CD14-positive monocyte (primary cell): ENCODE measurements around the gene STXBP4. TPM values are rescaled to one million over a fixed set of nuclear protein-coding genes. Genes with fewer than 3 reads are reported as not detected.

Source experiments
- DNase-seq, 3 donors: peaks; one replicate each; pipeline ENCODE4 v3.0.0-alpha.2; 2011 to 2022
- H2AFZ ChIP-seq: 2 replicates; pipeline ENCODE4 v1.6.0; 2012; ENCODE audit warnings: mild to moderate bottlenecking, low read depth, low read length, inconsistent platforms; ENCODE audit not compliant: insufficient read depth, poor library complexity, severe bottlenecking
- H3K27ac ChIP-seq, 2 donors: 1 replicate in 1 of 2; 2 replicates in 1 of 2; pipeline ENCODE4 v1.5.1; 2012 to 2013; ENCODE audit warnings: low read length in 2 of 2, control low read depth in 1 of 2, inconsistent platforms in 1 of 2, low read depth in 1 of 2, mild to moderate bottlenecking in 1 of 2
- H3K27me3 ChIP-seq, 2 donors: one replicate each; pipeline versions ENCODE4 v1.6.0 to v1.6.1; 2011 to 2013; ENCODE audit warnings: low read length in 2 of 2; ENCODE audit not compliant: control insufficient read depth in 2 of 2, insufficient read depth in 2 of 2
- H3K36me3 ChIP-seq, 2 donors: replicated peaks in 1 of 2; 1 replicate in 1 of 2; 2 replicates in 1 of 2; pipeline versions ENCODE4 v1.5.1 to v1.6.1; 2012 to 2013; ENCODE audit warnings: low read length in 2 of 2, control low read depth in 1 of 2, inconsistent platforms in 1 of 2, mild to moderate bottlenecking in 1 of 2; ENCODE audit not compliant: insufficient read depth in 2 of 2, control insufficient read depth in 1 of 2
- H3K4me1 ChIP-seq, 2 donors: 1 replicate in 1 of 2; 2 replicates in 1 of 2; pipeline versions ENCODE4 v1.5.1 to v1.6.1; 2012 to 2013; ENCODE audit warnings: low read length in 2 of 2, control low read depth in 1 of 2, inconsistent platforms in 1 of 2, mild to moderate bottlenecking in 1 of 2, moderate library complexity in 1 of 2; ENCODE audit not compliant: insufficient read depth in 2 of 2, control insufficient read depth in 1 of 2
- H3K4me2 ChIP-seq: replicated peaks from 2 replicates; pipeline ENCODE3; 2012; ENCODE audit warnings: low read length, moderate library complexity, mild to moderate bottlenecking; ENCODE audit not compliant: poor library complexity, severe bottlenecking; ENCODE audit errors: extremely low read depth
- H3K4me3 ChIP-seq, 3 experiments: fragments of 200-600 bp in 1 of 3; sonication (generic) in 1 of 3; replicated peaks in 1 of 3; 1 replicate in 2 of 3; 2 replicates in 1 of 3; pipeline ENCODE4 v1.5.1; 2011 to 2013; ENCODE audit warnings: low read length in 3 of 3, mild to moderate bottlenecking in 3 of 3, control low read depth in 2 of 3, low read depth in 2 of 3, inconsistent platforms in 1 of 3, moderate library complexity in 1 of 3
- H3K79me2 ChIP-seq: 2 replicates; pipeline ENCODE4 v1.6.0; 2012; ENCODE audit warnings: mild to moderate bottlenecking, control low read depth, inconsistent platforms, low read length, moderate library complexity; ENCODE audit not compliant: insufficient read depth
- H3K9ac ChIP-seq: 2 replicates; pipeline ENCODE4 v1.6.0; 2017; ENCODE audit warnings: low read length, mild to moderate bottlenecking; ENCODE audit not compliant: insufficient read depth, poor library complexity, severe bottlenecking
- H3K9me3 ChIP-seq, 2 donors: replicated peaks in 1 of 2; 1 replicate in 1 of 2; 2 replicates in 1 of 2; pipeline versions ENCODE4 v1.5.1 to v1.6.1; 2012 to 2013; ENCODE audit warnings: low read length in 2 of 2, control low read depth in 1 of 2; ENCODE audit not compliant: control insufficient read depth in 1 of 2, insufficient read depth in 1 of 2
- H4K20me1 ChIP-seq: 2 replicates; pipeline ENCODE4 v1.6.0; 2012; ENCODE audit warnings: mild to moderate bottlenecking, low read length, control low read depth, moderate library complexity; ENCODE audit not compliant: insufficient read depth
- H3K27ac Mint-ChIP-seq, 7 donors: one replicate each; pipeline ENCODE4 v1.8.0; 2020; ENCODE audit warnings: mild to moderate bottlenecking in 7 of 7, mixed read lengths in 7 of 7, moderate library complexity in 6 of 7, inconsistent platforms in 2 of 7
- H3K27me3 Mint-ChIP-seq, 3 donors: one replicate each; pipeline ENCODE4 v1.8.0; 2021 to 2022; ENCODE audit warnings: low read depth in 3 of 3, mild to moderate bottlenecking in 3 of 3, mixed read lengths in 3 of 3, moderate library complexity in 3 of 3, inconsistent platforms in 1 of 3
- H3K36me3 Mint-ChIP-seq, 2 donors: one replicate each; pipeline ENCODE4 v1.8.0; 2020; ENCODE audit warnings: mixed read lengths in 2 of 2, inconsistent platforms in 1 of 2, mild to moderate bottlenecking in 1 of 2
- H3K4me1 Mint-ChIP-seq: one replicate; pipeline ENCODE4 v1.8.0; 2020; ENCODE audit warnings: mild to moderate bottlenecking, mixed read lengths
- H3K4me3 Mint-ChIP-seq, 2 donors: one replicate each; pipeline ENCODE4 v1.8.0; 2020; ENCODE audit warnings: mild to moderate bottlenecking in 2 of 2, mixed read lengths in 2 of 2, moderate library complexity in 1 of 2
- H3K9me3 Mint-ChIP-seq, 7 donors: one replicate each; pipeline ENCODE4 v1.8.0; 2020 to 2022; ENCODE audit warnings: mixed read lengths in 7 of 7, mild to moderate bottlenecking in 6 of 7, moderate library complexity in 6 of 7, inconsistent platforms in 2 of 7
- CTCF ChIP-seq: fragments of 200-600 bp; IDR thresholded peaks from one replicate; pipeline ENCODE4 v1.8.0; 2022; ENCODE audit warnings: antibody characterized with exemption, mild to moderate bottlenecking
- WGBS: methylation state at CpG from one replicate; pipeline ENCODE4 v1.1.5; 2013; ENCODE audit warnings: missing lambda C conversion rate; ENCODE audit not compliant: insufficient coverage; 5-methylcytosine and 5-hydroxymethylcytosine counted together
- intact Hi-C, 2 donors: fragments of 100-400 bp; cut with micrococcal nuclease; formaldehyde crosslinking; loops; one replicate each; pipeline versions ENCODE4 v1.15.0 to v1.15.1; 2023
- polyA plus RNA-seq, 3 donors: library from polyadenylated mRNA; depleted of rRNA in 1 of 3; unstranded in 2 of 3; stranded (reverse) in 1 of 3; fragments of 300-500 nt in 2 of 3; fragments of >200 nt in 1 of 3; fragmentation: Illumina TruSeq in 2 of 3; gene quantifications; 1 replicate in 2 of 3; 2 replicates in 1 of 3; pipeline ENCODE4 v1.2.3, GENCODE V29; 2012 to 2021
- small RNA-seq: library from RNA; depleted of rRNA; stranded (forward); fragments of <200 nt; gene quantifications from one replicate; pipeline ENCODE3, GENCODE V24; 2012; ENCODE audit warnings: low read depth; ENCODE audit not compliant: insufficient read length

STXBP4 gene
- polyA plus RNA-seq, 3 donors, result 0.27 to 1.8 (median 0.44) TPM

GRCh38 chr17:55219934-55220333, 251.4 kb downstream of the STXBP4 start:
- H3K27ac Mint-ChIP-seq, result no peak overlapping the region
- peaks cover 0 to 3% (median 2%) of the 10 kb centered on the region in 3 donors for H3K27me3 Mint-ChIP-seq
- no peak for TF ChIP-seq CTCF
- H3K36me3 ChIP-seq, result no peaks in the 10 kb centered on the region
- no peaks in the 10 kb centered on the region for H3K27me3 ChIP-seq
- H3K4me2 ChIP-seq, result no peak overlapping the region
- H2AFZ ChIP-seq, result no peak overlapping the region
- no peak overlapping the region for H3K9ac ChIP-seq
- no peak overlapping the region for H3K4me3 ChIP-seq
- peaks cover 9% of the 10 kb centered on the region for H3K4me1 Mint-ChIP-seq
- no peak for DNase-seq
- no peaks in the 10 kb centered on the region for H3K79me2 ChIP-seq
- H3K4me3 Mint-ChIP-seq, result no peak overlapping the region
- H3K9me3 ChIP-seq, result peaks cover 0 to 2% of the 10 kb centered on the region in 2 donors
- H3K27ac ChIP-seq, result no peak overlapping the region
- WGBS, result 100% methylated on average over 1 of the region's 3 CpGs
- intact Hi-C loops, result no loop called here
- H3K9me3 Mint-ChIP-seq, result peaks cover 0 to 8% (median 1%) of the 10 kb centered on the region in 7 donors
- no peaks in the 10 kb centered on the region for H3K4me1 ChIP-seq
- H3K36me3 Mint-ChIP-seq, result no peaks in the 10 kb centered on the region
- no peaks in the 10 kb centered on the region for H4K20me1 ChIP-seq

Small RNA genes lying within 50 kb of the gene (small RNA-seq; reads per million reads assigned to genes)
- not detected for gene AC007485.1

Other genes starting within 250 kb of the STXBP4 start
- gene TOM1L1, start 67.9 kb upstream of the STXBP4 start, polyA plus RNA-seq, result under 1 TPM in 1 of 3 donors, not detected in 2; 0.32 TPM
- 10 to 100 TPM; 13.2 to 24.8 (median 14.7) TPM for gene COX11, start 111 bp upstream of the STXBP4 start, polyA plus RNA-seq